CD4-positive, alpha-beta T cell treated with Interleukin-21 for 1 hour (primary cell): ENCODE measurements around the gene BRAT1.
"Not testable (repeated sequence)": the region's sequence is repeated elsewhere in the genome, so short reads cannot be mapped to it uniquely, and the experiment has no call there.

ENCODE experiments used
- DNase-seq: peaks from one replicate; pipeline ENCODE4 v3.0.0-alpha.2; 2020

The BRAT1 gene

GRCh38 chr7:2555121-2556052, at the start of gene BRAT1:
TSS of gene BRAT1 (minus strand) at chr7:2555524. CDS start at chr7:2554431, 1,093 bp downstream.
- peak; percentile 94 for DNase-seq

- no peak for DNase-seq
These were observed 49.4 kb upstream of the BRAT1 start for GRCh38 chr7:2604608-2605174.

GRCh38 chr7:2603044-2603965, 48.0 kb upstream of the BRAT1 start:
- DNase-seq = no peak

- no peak for DNase-seq
These were observed 47.2 kb upstream of the BRAT1 start for GRCh38 chr7:2602406-2603043.

GRCh38 chr7:2601907-2602306, 46.6 kb upstream of the BRAT1 start:
- DNase-seq = no peak

- no peak for DNase-seq
These were observed 45.7 kb upstream of the BRAT1 start for GRCh38 chr7:2601065-2601464.

- no peak for DNase-seq
These were observed 43.0 kb upstream of the BRAT1 start for GRCh38 chr7:2598154-2598823.

GRCh38 chr7:2597273-2597640, 41.9 kb upstream of the BRAT1 start:
- DNase-seq = no peak

- DNase-seq = no peak
These were observed 41.3 kb upstream of the BRAT1 start for GRCh38 chr7:2596464-2597272.

GRCh38 chr7:2595258-2595860, 40.0 kb upstream of the BRAT1 start:
- DNase-seq = no peak

GRCh38 chr7:2594599-2594998, 39.3 kb upstream of the BRAT1 start:
- no peak for DNase-seq

GRCh38 chr7:2593036-2593727, 37.9 kb upstream of the BRAT1 start:
- no peak for DNase-seq

GRCh38 chr7:2592375-2592865, 37.1 kb upstream of the BRAT1 start:
- DNase-seq = no peak

GRCh38 chr7:2589941-2590340, 34.6 kb upstream of the BRAT1 start:
- not testable (repeated sequence) for DNase-seq

GRCh38 chr7:2589341-2589740, 34.0 kb upstream of the BRAT1 start:
- DNase-seq = no peak

GRCh38 chr7:2587778-2588177, 32.5 kb upstream of the BRAT1 start:
- DNase-seq = no peak

GRCh38 chr7:2587134-2587533, 31.8 kb upstream of the BRAT1 start:
- no peak for DNase-seq

GRCh38 chr7:2586326-2587020, 31.1 kb upstream of the BRAT1 start:
- DNase-seq = no peak

GRCh38 chr7:2585446-2585845, 30.1 kb upstream of the BRAT1 start:
- no peak for DNase-seq
